ENCODE measurements around the gene PTPN5.

- TF ChIP-seq CTCF (IDR thresholded peaks at IDR 0.05; ENCODE audit: borderline replicate concordance, extremely low read depth, low read length, poor library complexity, severe bottlenecking) (no peak), EZH2 (IDR thresholded peaks at IDR 0.05; ENCODE audit: borderline replicate concordance, low read depth, low read length, severe bottlenecking) (no peak)
Observed at GRCh38 chr11:18745251-18745650, 46.3 kb downstream of the PTPN5 start.

Data from DND-41 (cell line).